NT2/D1 (cell line): ENCODE measurements around the gene HEBP1.

Experiments used
- DNase-seq: peaks from one replicate; pipeline ENCODE4 v3.0.0-alpha.2; 2011; ENCODE audit warnings: low read depth, low spot score
- H3K27me3 ChIP-seq: 2 replicates; pipeline ENCODE4 v1.6.0; 2011; ENCODE audit warnings: mild to moderate bottlenecking; ENCODE audit not compliant: insufficient read length, insufficient read depth
- H3K36me3 ChIP-seq: 2 replicates; pipeline ENCODE4 v1.6.1; 2011; ENCODE audit warnings: mild to moderate bottlenecking, low read length, mixed read lengths; ENCODE audit not compliant: insufficient read depth, insufficient read length
- H3K4me1 ChIP-seq: 2 replicates; pipeline ENCODE4 v1.5.1; 2011; ENCODE audit not compliant: insufficient read depth, insufficient read length
- H3K4me3 ChIP-seq: 2 replicates; pipeline ENCODE4 v1.5.1; 2011; ENCODE audit warnings: low read depth; ENCODE audit not compliant: insufficient read length
- H3K9ac ChIP-seq: 2 replicates; pipeline ENCODE4 v1.6.0; 2011; ENCODE audit warnings: low read depth; ENCODE audit not compliant: insufficient read length
- H3K9me3 ChIP-seq: 2 replicates; pipeline ENCODE4 v1.5.1; 2011; ENCODE audit warnings: mild to moderate bottlenecking, low read length; ENCODE audit not compliant: insufficient read depth
- SUZ12 ChIP-seq: IDR thresholded peaks from 2 replicates; pipeline ENCODE4 v1.6.1; 2011; ENCODE audit not compliant: insufficient read length, insufficient read depth; ENCODE audit errors: extremely low read depth
- YY1 ChIP-seq: IDR thresholded peaks from 2 replicates; pipeline ENCODE4 v1.6.1; 2011; ENCODE audit not compliant: insufficient read length, insufficient read depth
- ZNF274 ChIP-seq: IDR thresholded peaks from 2 replicates; pipeline ENCODE4 v1.6.1; 2011; ENCODE audit warnings: mild to moderate bottlenecking, low read depth, low read length

The HEBP1 gene

GRCh38 chr12:12997734-12998133 lies 2.3 kb downstream of the HEBP1 start:
- no peak overlapping the region for H3K9ac ChIP-seq

GRCh38 chr12:12997156-12997555 lies 2.9 kb downstream of the HEBP1 start:
- no peak overlapping the region for H3K9ac ChIP-seq
- peaks cover 8% of the 10 kb centered on the region for H3K27me3 ChIP-seq
- no peak for DNase-seq
- H3K4me3 ChIP-seq = no peak overlapping the region
- H3K36me3 ChIP-seq = peaks cover 12% of the 10 kb centered on the region
- no peaks in the 10 kb centered on the region for H3K9me3 ChIP-seq
- no peaks in the 10 kb centered on the region for H3K4me1 ChIP-seq
- no peak for TF ChIP-seq YY1
- TF ChIP-seq SUZ12 = no peak
- no peak for TF ChIP-seq ZNF274

More at GRCh38 chr12:12997734-12998133, 2.3 kb downstream of the HEBP1 start:
- no peaks in the 10 kb centered on the region for H3K4me1 ChIP-seq
- TF ChIP-seq ZNF274 (no peak), YY1 (no peak), SUZ12 (no peak)
- peaks cover 12% of the 10 kb centered on the region for H3K36me3 ChIP-seq
- DNase-seq = no peak
- no peak overlapping the region for H3K4me3 ChIP-seq
- no peaks in the 10 kb centered on the region for H3K9me3 ChIP-seq
- H3K27me3 ChIP-seq = peaks cover 14% of the 10 kb centered on the region

GRCh38 chr12:12996209-12996608 lies 3.9 kb downstream of the HEBP1 start:
- no peaks in the 10 kb centered on the region for H3K4me1 ChIP-seq
- no peak for TF ChIP-seq SUZ12
- TF ChIP-seq ZNF274 = no peak
- TF ChIP-seq YY1 = no peak
- no peak overlapping the region for H3K4me3 ChIP-seq

GRCh38 chr12:12995088-12995487 lies 5.0 kb downstream of the HEBP1 start:
- Histone ChIP-seq H3K9ac (no peak overlapping the region), H3K4me3 (no peak overlapping the region), H3K9me3 (no peaks in the 10 kb centered on the region), H3K27me3 (no peaks in the 10 kb centered on the region), H3K36me3 (peaks cover 12% of the 10 kb centered on the region), H3K4me1 (no peaks in the 10 kb centered on the region)
- TF ChIP-seq YY1 (no peak), SUZ12 (no peak), ZNF274 (no peak)
- no peak for DNase-seq

More at GRCh38 chr12:12996209-12996608, 3.9 kb downstream of the HEBP1 start:
- peaks cover 12% of the 10 kb centered on the region for H3K36me3 ChIP-seq
- no peaks in the 10 kb centered on the region for H3K27me3 ChIP-seq
- no peak for DNase-seq
- H3K9me3 ChIP-seq = no peaks in the 10 kb centered on the region
- H3K9ac ChIP-seq = no peak overlapping the region

GRCh38 chr12:12993367-12993766 lies 6.7 kb downstream of the HEBP1 start:
- Histone ChIP-seq H3K4me3 (no peak overlapping the region), H3K9me3 (no peaks in the 10 kb centered on the region), H3K27me3 (no peaks in the 10 kb centered on the region), H3K4me1 (no peaks in the 10 kb centered on the region), H3K9ac (no peak overlapping the region), H3K36me3 (peaks cover 23% of the 10 kb centered on the region)
- TF ChIP-seq ZNF274 (no peak), YY1 (no peak), SUZ12 (no peak)
- DNase-seq = no peak

GRCh38 chr12:12992418-12993130 lies 7.5 kb downstream of the HEBP1 start:
- DNase-seq = no peak
- no peak for TF ChIP-seq YY1
- no peak for TF ChIP-seq ZNF274
- TF ChIP-seq SUZ12 = no peak
- Histone ChIP-seq H3K4me1 (no peaks in the 10 kb centered on the region), H3K9ac (no peak overlapping the region), H3K4me3 (no peak overlapping the region), H3K36me3 (peaks cover 26% of the 10 kb centered on the region), H3K27me3 (no peaks in the 10 kb centered on the region), H3K9me3 (no peaks in the 10 kb centered on the region)

GRCh38 chr12:12990700-12991468 lies 9.2 kb downstream of the HEBP1 start:
- no peaks in the 10 kb centered on the region for H3K9me3 ChIP-seq
- DNase-seq = no peak
- peaks cover 3% of the 10 kb centered on the region for H3K4me1 ChIP-seq
- no peak for TF ChIP-seq ZNF274
- TF ChIP-seq SUZ12 = no peak
- TF ChIP-seq YY1 = no peak
- H3K36me3 ChIP-seq = peaks cover 33% of the 10 kb centered on the region
- no peak overlapping the region for H3K4me3 ChIP-seq
- H3K27me3 ChIP-seq = no peaks in the 10 kb centered on the region
- H3K9ac ChIP-seq = no peak overlapping the region
